HCT116 (cell line): ENCODE results near the gene GGA2.

ENCODE experiments used
- CEBPB ChIP-seq: IDR thresholded peaks from 2 replicates; pipeline ENCODE4 v1.6.1; 2012; ENCODE audit warnings: low read depth
- CTCF ChIP-seq, 3 experiments: fragments of 200-600 bp in 1 of 3; sonication (generic) in 1 of 3; IDR thresholded peaks in 2 of 3; conservative IDR thresholded peaks in 1 of 3; 2 replicates each; pipeline ENCODE4 v1.5.1; 2012 to 2017; ENCODE audit warnings: low read depth in 2 of 3, low read length in 2 of 3, antibody characterized with exemption in 1 of 3, borderline replicate concordance in 1 of 3, control low read depth in 1 of 3, mild to moderate bottlenecking in 1 of 3, mixed read lengths in 1 of 3, mixed run types in 1 of 3, moderate library complexity in 1 of 3; ENCODE audit not compliant: insufficient read depth in 1 of 3
- EZH2 ChIP-seq: fragments of 200-600 bp; sonication (generic); IDR thresholded peaks from 2 replicates; pipeline ENCODE4 v1.6.1; 2017; ENCODE audit warnings: antibody characterized with exemption, mixed run types
- EZH2phosphoT487 ChIP-seq: fragments of 200-600 bp; IDR thresholded peaks from 2 replicates; pipeline ENCODE4 v1.6.1; 2018; ENCODE audit warnings: antibody characterized with exemption, borderline replicate concordance
- JUND ChIP-seq: IDR thresholded peaks from 2 replicates; pipeline ENCODE4 v1.6.1; 2012
- MAX ChIP-seq: IDR thresholded peaks from 2 replicates; pipeline ENCODE4 v1.6.1; 2012
- POLR2A ChIP-seq: IDR thresholded peaks from 2 replicates; pipeline ENCODE4 v1.7.0; 2011; ENCODE audit warnings: borderline replicate concordance; ENCODE audit not compliant: insufficient read depth, insufficient read length; ENCODE audit errors: extremely low read depth
- POLR2AphosphoS5 ChIP-seq: IDR thresholded peaks from 2 replicates; pipeline ENCODE4 v1.6.1; 2011; ENCODE audit warnings: mild to moderate bottlenecking, low read depth, low read length, moderate library complexity
- REST ChIP-seq: IDR thresholded peaks from 2 replicates; pipeline ENCODE4 v1.6.1; 2012; ENCODE audit warnings: low read depth
- ZBTB33 ChIP-seq: IDR thresholded peaks from 2 replicates; pipeline ENCODE4 v1.6.1; 2011; ENCODE audit warnings: mild to moderate bottlenecking, low read length, moderate library complexity; ENCODE audit not compliant: insufficient replicate concordance; ENCODE audit errors: extremely low read depth
- ZFX ChIP-seq: fragments of 450-650 bp; IDR thresholded peaks from 2 replicates; pipeline ENCODE4 v1.6.1; 2017
- ZNF274 ChIP-seq: fragments of 200-500 bp; sonication (Bioruptor generic); IDR thresholded peaks from 2 replicates; pipeline ENCODE4 v1.6.1; 2014; ENCODE audit warnings: mild to moderate bottlenecking, low read depth, low read length, inconsistent platforms

- no peak for TF ChIP-seq ZNF274
- TF ChIP-seq ZFX: no peak
- no peak for TF ChIP-seq ZBTB33
- no peak for TF ChIP-seq REST
- no peak for TF ChIP-seq EZH2
- no peak for TF ChIP-seq CTCF (IDR thresholded peaks at IDR 0.05 in 2 of 3, conservative IDR thresholded peaks at IDR 0.05 in 1 of 3; ENCODE audit: borderline replicate concordance in 1 of 3, insufficient read depth in 1 of 3, low read depth in 2 of 3, low read length in 2 of 3)
- no peak for TF ChIP-seq POLR2AphosphoS5
- TF ChIP-seq EZH2phosphoT487: no peak
- TF ChIP-seq POLR2A: no peak
- no peak for TF ChIP-seq MAX
- TF ChIP-seq CEBPB: no peak
- no peak for TF ChIP-seq JUND
Observed at GRCh38 chr16:23523876-23524385, 13.6 kb upstream of the GGA2 start.
